ENCODE measurements around the gene TLR6.

GRCh38 chr4:38866973-38867477 lies 10.4 kb upstream of the TLR6 start:
- TF ChIP-seq GATA3 (IDR thresholded peaks at IDR 0.05; ENCODE audit: low read depth, low read length) (no peak), GATA2 (IDR thresholded peaks at IDR 0.05; ENCODE audit: low read depth, low read length) (no peak)
